ENCODE data around the gene APMAP. TPM values are rescaled to one million over a fixed set of nuclear protein-coding genes. Genes with fewer than 3 reads are reported as not detected.
A peak's percentile ranks its signal among the peaks of the same experiment; 100 is the strongest.
"Not testable (repeated sequence)": the region's sequence is repeated elsewhere in the genome, so short reads cannot be mapped to it uniquely, and the experiment has no call there.

APMAP gene
- total and polyA plus RNA-seq, 9 of the 15 experiments (the other 6 are each of a cell fraction or from before 2014, with no cell fraction given) = 6.7 to 18.2 (median 14.4) TPM

GRCh38 chr20:24948396-24948938, 44.1 kb downstream of the APMAP start:
- H2AFZ ChIP-seq (ENCODE audit: low read depth, low read length); FAIRE-seq; H3K9me1 ChIP-seq (ENCODE audit: control insufficient read depth, insufficient read depth, low read length); CTCF ChIA-PET (ENCODE audit: low intra/inter-chr PET ratio); H3K36me3 ChIP-seq (ENCODE audit: control insufficient read depth, insufficient read depth, low read length); ATAC-seq; H3K4me3 ChIP-seq; intact Hi-C loops (cut with micrococcal nuclease); H3K27me3 ChIP-seq (ENCODE audit: control insufficient read depth in 2 of 2, insufficient read depth in 2 of 2, low read length in 2 of 2); H3K9me3 ChIP-seq (replicated peaks; ENCODE audit: control insufficient read depth, insufficient read depth, low read depth, low read length); POLR2A ChIA-PET; H4K20me1 ChIP-seq (replicated peaks; ENCODE audit: control insufficient read depth, insufficient read depth, low read length); in situ Hi-C loops (cut with MboI); H3K9ac ChIP-seq (ENCODE audit: insufficient read depth in 1 of 2, low read depth in 2 of 2, low read length in 2 of 2); H3K79me2 ChIP-seq (ENCODE audit: control insufficient read depth, insufficient read depth, low read length); BruUV-seq (replicated peaks); H3K27ac ChIP-seq (ENCODE audit: extremely low read depth, low read depth, low read length); H3K4me2 ChIP-seq (ENCODE audit: insufficient read depth, low read length); DNase-seq (ENCODE audit: extremely low read depth in 1 of 4, low spot score in 3 of 4): not testable (repeated sequence)
- WGBS (ENCODE audit: insufficient coverage, low coverage, missing lambda C conversion rate) = 0% methylated on average over 2 of the region's 4 CpGs
- H3K4me1 ChIP-seq (replicated peaks in 1 of 2; ENCODE audit: control insufficient read depth in 2 of 2, insufficient read depth in 2 of 2, low read length in 2 of 2) = peaks cover 0 to 12% of the 10 kb centered on the region in 2 experiments; a peak in 3 of 5 replicates

DNA sequence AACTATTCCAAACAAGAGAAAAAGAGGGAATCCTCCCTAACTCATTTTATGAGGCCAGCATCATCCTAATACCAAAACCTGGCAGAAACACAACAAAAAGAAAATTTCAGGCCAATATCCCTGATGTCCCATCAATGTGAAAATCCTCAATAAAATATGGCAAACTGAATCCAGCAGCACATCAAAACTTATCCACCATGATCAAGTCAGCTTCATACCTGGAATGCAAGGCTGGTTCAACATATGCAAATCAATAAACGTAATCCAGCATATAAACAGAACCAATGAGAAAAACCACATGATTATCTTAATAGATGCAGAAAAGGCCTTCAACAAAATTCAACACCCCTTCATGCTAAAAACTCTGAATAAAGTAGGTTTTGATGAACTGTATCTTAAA, 46.2 kb downstream of the APMAP start:
- H4K20me1 ChIP-seq (replicated peaks; ENCODE audit: control insufficient read depth, insufficient read depth, low read length); FAIRE-seq; ATAC-seq; in situ Hi-C loops (cut with MboI); H3K9ac ChIP-seq (ENCODE audit: insufficient read depth in 1 of 2, low read depth in 2 of 2, low read length in 2 of 2); H3K4me3 ChIP-seq; H3K36me3 ChIP-seq (ENCODE audit: control insufficient read depth, insufficient read depth, low read length); H3K4me2 ChIP-seq (ENCODE audit: insufficient read depth, low read length); H3K79me2 ChIP-seq (ENCODE audit: control insufficient read depth, insufficient read depth, low read length); DNase-seq (ENCODE audit: extremely low read depth in 1 of 4, low spot score in 3 of 4); intact Hi-C loops (cut with micrococcal nuclease); CTCF ChIA-PET (ENCODE audit: low intra/inter-chr PET ratio); H3K27ac ChIP-seq (ENCODE audit: extremely low read depth, low read depth, low read length); H2AFZ ChIP-seq (ENCODE audit: low read depth, low read length); BruUV-seq (replicated peaks); H3K27me3 ChIP-seq (ENCODE audit: control insufficient read depth in 2 of 2, insufficient read depth in 2 of 2, low read length in 2 of 2); POLR2A ChIA-PET; H3K9me3 ChIP-seq (replicated peaks; ENCODE audit: control insufficient read depth, insufficient read depth, low read depth, low read length); H3K9me1 ChIP-seq (ENCODE audit: control insufficient read depth, insufficient read depth, low read length): not testable (repeated sequence)
- WGBS (ENCODE audit: insufficient coverage, low coverage, missing lambda C conversion rate) = 0% methylated on average over 1 of the region's 1 CpG
- H3K4me1 ChIP-seq (replicated peaks in 1 of 2; ENCODE audit: control insufficient read depth in 2 of 2, insufficient read depth in 2 of 2, low read length in 2 of 2) = peaks cover 0 to 12% of the 10 kb centered on the region in 2 experiments; a peak in 3 of 5 replicates
- peak; percentile 94 for TF ChIP-seq ZNF324 (CRISPR knock-in tag; IDR thresholded peaks at IDR 0.05)

Measured in K562 (cell line).